Gastrocnemius medialis (tissue), 4 donors: ENCODE results near the gene ADAMTSL3.

Source experiments
- POLR2A ChIP-seq, 2 donors: fragments of 450-650 bp; IDR thresholded peaks; one replicate each; pipeline ENCODE4 v1.6.1; 2017; ENCODE audit warnings: antibody characterized with exemption in 2 of 2, mild to moderate bottlenecking in 2 of 2, moderate library complexity in 2 of 2
- TF ChIP-seq, protein P1 (sequence below), 5 experiments: fragments of 450-650 bp in 3 of 5; fragments of 200-600 bp in 2 of 5; sonication (generic) in 2 of 5; IDR thresholded peaks in 4 of 5; conservative IDR thresholded peaks in 1 of 5; 1 replicate in 4 of 5; 2 replicates in 1 of 5; pipeline ENCODE4 v1.5.1; 2016 to 2019; ENCODE audit warnings: antibody characterized with exemption in 5 of 5, mild to moderate bottlenecking in 3 of 5, moderate library complexity in 3 of 5

DNA sequence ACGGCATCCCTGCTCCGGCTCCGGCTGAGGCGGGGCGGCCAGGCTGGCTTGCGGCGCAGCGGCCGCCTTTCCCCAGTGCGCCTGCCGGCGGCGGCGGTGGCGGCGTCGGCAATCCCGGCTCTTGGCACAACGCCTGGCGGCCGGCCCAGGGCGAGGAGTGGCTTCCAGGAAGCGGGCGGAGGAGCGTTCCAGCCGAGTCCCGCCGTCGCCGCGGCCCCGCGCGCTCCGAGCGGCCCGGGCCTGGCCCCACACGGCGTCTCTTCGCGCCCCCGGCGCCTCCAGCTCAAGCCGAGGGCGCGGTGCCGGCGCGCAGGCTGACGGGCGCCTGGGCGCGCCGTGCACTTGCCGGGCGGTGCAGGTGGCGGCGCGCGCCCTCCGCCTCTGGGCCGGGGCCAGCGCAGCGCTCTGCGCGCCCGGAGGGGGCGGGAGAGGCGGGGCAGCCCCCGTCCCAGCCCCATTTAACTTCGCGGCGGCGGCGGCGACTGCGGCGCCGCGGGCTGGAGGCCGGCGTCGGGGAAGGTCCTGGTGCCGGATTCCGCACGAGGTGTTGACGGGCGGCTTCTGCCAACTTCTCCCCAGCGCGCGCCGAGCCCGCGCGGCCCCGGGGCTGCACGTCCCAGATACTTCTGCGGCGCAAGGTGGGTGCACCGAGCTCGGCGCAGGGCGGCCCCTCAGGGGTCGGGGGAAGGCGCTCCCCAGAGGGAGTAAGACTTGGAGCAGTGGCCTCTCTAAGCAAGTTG, at the start of gene ADAMTSL3:
- TF ChIP-seq, protein P1, sequence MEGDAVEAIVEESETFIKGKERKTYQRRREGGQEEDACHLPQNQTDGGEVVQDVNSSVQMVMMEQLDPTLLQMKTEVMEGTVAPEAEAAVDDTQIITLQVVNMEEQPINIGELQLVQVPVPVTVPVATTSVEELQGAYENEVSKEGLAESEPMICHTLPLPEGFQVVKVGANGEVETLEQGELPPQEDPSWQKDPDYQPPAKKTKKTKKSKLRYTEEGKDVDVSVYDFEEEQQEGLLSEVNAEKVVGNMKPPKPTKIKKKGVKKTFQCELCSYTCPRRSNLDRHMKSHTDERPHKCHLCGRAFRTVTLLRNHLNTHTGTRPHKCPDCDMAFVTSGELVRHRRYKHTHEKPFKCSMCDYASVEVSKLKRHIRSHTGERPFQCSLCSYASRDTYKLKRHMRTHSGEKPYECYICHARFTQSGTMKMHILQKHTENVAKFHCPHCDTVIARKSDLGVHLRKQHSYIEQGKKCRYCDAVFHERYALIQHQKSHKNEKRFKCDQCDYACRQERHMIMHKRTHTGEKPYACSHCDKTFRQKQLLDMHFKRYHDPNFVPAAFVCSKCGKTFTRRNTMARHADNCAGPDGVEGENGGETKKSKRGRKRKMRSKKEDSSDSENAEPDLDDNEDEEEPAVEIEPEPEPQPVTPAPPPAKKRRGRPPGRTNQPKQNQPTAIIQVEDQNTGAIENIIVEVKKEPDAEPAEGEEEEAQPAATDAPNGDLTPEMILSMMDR (IDR thresholded peaks at IDR 0.05 in 4 of 5, conservative IDR thresholded peaks at IDR 0.05 in 1 of 5): no peak
- no peak for TF ChIP-seq POLR2A (IDR thresholded peaks at IDR 0.05)
